Measurements from ENCODE around the gene MAPK1.
"Not testable (repeated sequence)": the region's sequence is repeated elsewhere in the genome, so short reads cannot be mapped to it uniquely, and the experiment has no call there.

Gene MAPK1

GRCh38 chr22:21881841-21882753 lies 14.7 kb upstream of the MAPK1 start:
- DNase-seq = no peak

GRCh38 chr22:21876486-21877176 lies 9.2 kb upstream of the MAPK1 start:
- no peak for DNase-seq

- not testable (repeated sequence) for DNase-seq
Observed at GRCh38 chr22:21874953-21875352, 7.5 kb upstream of the MAPK1 start.

GRCh38 chr22:21873619-21874018 lies 6.2 kb upstream of the MAPK1 start:
- DNase-seq = no peak

- not testable (repeated sequence) for DNase-seq
Observed at GRCh38 chr22:21872741-21873140, 5.3 kb upstream of the MAPK1 start.

- DNase-seq = no peak
Observed at GRCh38 chr22:21868651-21869050, 1.2 kb upstream of the MAPK1 start.

GRCh38 chr22:21866833-21867527 lies 465 bp downstream of the MAPK1 start:
- no peak for DNase-seq

GRCh38 chr22:21865041-21865440 lies 2.4 kb downstream of the MAPK1 start:
- no peak for DNase-seq

- DNase-seq = no peak
Observed at GRCh38 chr22:21862386-21863245, 4.8 kb downstream of the MAPK1 start.

- no peak for DNase-seq
Observed at GRCh38 chr22:21861851-21862250, 5.6 kb downstream of the MAPK1 start.

GRCh38 chr22:21861264-21861848 lies 6.1 kb downstream of the MAPK1 start:
- DNase-seq = no peak

GRCh38 chr22:21860491-21861039 lies 6.9 kb downstream of the MAPK1 start:
- no peak for DNase-seq

- no peak for DNase-seq
Observed at GRCh38 chr22:21858025-21858764, 9.2 kb downstream of the MAPK1 start.

- DNase-seq = no peak
Observed at GRCh38 chr22:21857481-21857914, 9.9 kb downstream of the MAPK1 start.

- no peak for DNase-seq
Observed at GRCh38 chr22:21856868-21857267, 10.6 kb downstream of the MAPK1 start.

- DNase-seq = no peak
Observed at GRCh38 chr22:21856197-21856596, 11.2 kb downstream of the MAPK1 start.

GRCh38 chr22:21855676-21856075 lies 11.8 kb downstream of the MAPK1 start:
- no peak for DNase-seq

GRCh38 chr22:21850660-21851059 lies 16.8 kb downstream of the MAPK1 start:
- DNase-seq = no peak

- DNase-seq = no peak
Observed at GRCh38 chr22:21849489-21849888, 18.0 kb downstream of the MAPK1 start.

GRCh38 chr22:21848057-21848456 lies 19.4 kb downstream of the MAPK1 start:
- DNase-seq = not testable (repeated sequence)
